ENCODE measurements around the gene ERICH6.

DNA sequence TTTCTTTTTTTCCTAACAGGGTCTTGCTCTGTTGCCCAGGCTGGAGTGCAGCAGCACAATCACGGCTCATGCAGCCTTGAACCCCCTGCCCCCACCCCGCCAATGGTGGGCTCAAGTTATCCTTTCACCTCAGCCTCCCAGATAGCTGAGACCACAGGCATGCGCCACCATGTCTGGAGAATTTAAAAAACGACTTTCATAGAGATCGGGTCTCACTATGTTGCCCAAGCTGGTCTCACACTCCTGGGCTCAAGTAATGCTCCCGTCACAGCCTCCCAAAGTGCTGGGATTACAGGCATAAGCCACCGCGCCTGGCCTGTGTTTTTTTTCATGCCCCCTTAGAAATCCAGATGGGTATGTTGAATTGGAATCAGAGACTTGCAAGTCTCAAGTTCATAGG is 40.3 kb downstream of the ERICH6 start:
- TF ChIP-seq CTCF (IDR thresholded peaks at IDR 0.05) (no peak), POLR2A (IDR thresholded peaks at IDR 0.05) (no peak), EP300 (IDR thresholded peaks at IDR 0.05) (no peak)
